SK-N-SH (cell line): Measurements from ENCODE around the gene COPS3. TPM values are rescaled to one million over a fixed set of nuclear protein-coding genes. Genes with fewer than 3 reads are reported as not detected.

Experiments used
- CTCF ChIA-PET: fragments of 300-600, 350-600 bp; formaldehyde crosslinking; extraction: SDS; loops from one replicate; lab custom pipeline; 2021; lab: Yijun Ruan, JAX
- POLR2A ChIA-PET: fragments of 350-600 bp; sonication (Branson Sonifier 250); formaldehyde crosslinking; extraction: SDS; loops from one replicate; lab custom pipeline; 2020; ENCODE audit warnings: antibody characterized with exemption, inconsistent platforms; lab: Yijun Ruan, JAX
- DNase-seq: peaks from one replicate; pipeline ENCODE4 v3.0.0; 2012
- H2AFZ ChIP-seq: fragments of 200-600 bp; sonication (generic); 2 replicates; pipeline ENCODE4 v1.8.1; 2016; ENCODE audit warnings: antibody characterized with exemption, mild to moderate bottlenecking, low read depth
- H3F3A ChIP-seq: fragments of 200-600 bp; sonication (generic); replicated peaks from 2 replicates; pipeline ENCODE3; 2016; ENCODE audit warnings: antibody characterized with exemption, mild to moderate bottlenecking; ENCODE audit not compliant: insufficient read depth
- H3K27ac ChIP-seq, 2 experiments: fragments of 200-500 bp in 1 of 2; fragments of 200-600 bp in 1 of 2; sonication (Bioruptor generic) in 1 of 2; sonication (generic), shearing (Covaris generic) in 1 of 2; 2 replicates each; pipeline versions ENCODE4 v1.5.1 to v1.6.1; 2014 to 2016; ENCODE audit warnings: low read depth in 2 of 2, inconsistent platforms in 1 of 2, low read length in 1 of 2, mild to moderate bottlenecking in 1 of 2, mixed read lengths in 1 of 2
- H3K27me3 ChIP-seq: fragments of 200-600 bp; sonication (generic), shearing (Covaris generic); 2 replicates; pipeline ENCODE4 v1.6.1; 2016; ENCODE audit warnings: mixed run types; ENCODE audit not compliant: insufficient read depth
- H3K36me3 ChIP-seq, 2 experiments: fragments of 200-500 bp in 1 of 2; fragments of 200-600 bp in 1 of 2; sonication (Bioruptor generic) in 1 of 2; sonication (generic) in 1 of 2; replicated peaks in 1 of 2; 2 replicates each; pipeline versions ENCODE3 to v1.5.1; 2014 to 2016; ENCODE audit warnings: low read length in 1 of 2, mild to moderate bottlenecking in 1 of 2; ENCODE audit not compliant: insufficient read depth in 2 of 2, control insufficient read depth in 1 of 2
- H3K4me1 ChIP-seq, 2 experiments: fragments of 200-500 bp in 1 of 2; fragments of 200-600 bp in 1 of 2; sonication (Bioruptor generic) in 1 of 2; sonication (generic), shearing (Covaris generic) in 1 of 2; 2 replicates each; pipeline versions ENCODE4 v1.5.1 to v1.6.1; 2014 to 2016; ENCODE audit warnings: low read depth in 1 of 2, low read length in 1 of 2, mixed run types in 1 of 2; ENCODE audit not compliant: insufficient read depth in 2 of 2, control insufficient read depth in 1 of 2
- H3K4me2 ChIP-seq: fragments of 200-600 bp; sonication (generic), shearing (Covaris generic); 2 replicates; pipeline ENCODE4 v1.6.1; 2017; ENCODE audit warnings: mixed run types
- H3K4me3 ChIP-seq, 2 experiments: fragments of 200-500 bp in 1 of 2; fragments of 200-600 bp in 1 of 2; sonication (Bioruptor generic) in 1 of 2; sonication (generic), shearing (Covaris generic) in 1 of 2; 2 replicates each; pipeline versions ENCODE4 v1.5.1 to v1.8.1; 2014 to 2016; ENCODE audit warnings: low read depth in 2 of 2, inconsistent platforms in 1 of 2, low read length in 1 of 2, mild to moderate bottlenecking in 1 of 2, mixed read lengths in 1 of 2, moderate library complexity in 1 of 2
- H3K79me2 ChIP-seq: fragments of 200-600 bp; sonication (generic); 2 replicates; pipeline ENCODE4 v1.8.1; 2017; ENCODE audit warnings: mild to moderate bottlenecking; ENCODE audit not compliant: insufficient read depth
- H3K9ac ChIP-seq: fragments of 200-600 bp; sonication (generic); 2 replicates; pipeline ENCODE4 v1.6.1; 2017; ENCODE audit warnings: mixed run types
- H3K9me2 ChIP-seq: fragments of 200-600 bp; sonication (generic); 2 replicates; pipeline ENCODE4 v1.6.1; 2017; ENCODE audit warnings: mixed run types
- H3K9me3 ChIP-seq: fragments of 200-600 bp; sonication (generic); 2 replicates; pipeline ENCODE4 v1.6.1; 2017; ENCODE audit warnings: mixed run types, mild to moderate bottlenecking, moderate library complexity
- H4K20me1 ChIP-seq: fragments of 200-600 bp; sonication (generic); 2 replicates; pipeline ENCODE4 v1.6.1; 2017; ENCODE audit warnings: mild to moderate bottlenecking, mixed run types; ENCODE audit not compliant: insufficient read depth
- EP300 ChIP-seq, 2 experiments: IDR thresholded peaks; 2 replicates each; pipeline versions ENCODE4 v1.4.0 to v1.6.1; 2012; ENCODE audit warnings: borderline replicate concordance in 1 of 2, low read depth in 1 of 2, low read length in 1 of 2
- FOSL2 ChIP-seq: IDR thresholded peaks from 2 replicates; pipeline ENCODE4 v1.4.0; 2012; ENCODE audit warnings: low read depth, mild to moderate bottlenecking, moderate library complexity, borderline replicate concordance
- GABPA ChIP-seq: IDR thresholded peaks from 2 replicates; pipeline ENCODE4 v1.4.0; 2012; ENCODE audit warnings: low read depth, mild to moderate bottlenecking
- MAX ChIP-seq: IDR thresholded peaks from 2 replicates; pipeline ENCODE4 v1.4.0; 2012; ENCODE audit warnings: low read depth
- RAD21 ChIP-seq: IDR thresholded peaks from 2 replicates; pipeline ENCODE4 v1.6.1; 2012; ENCODE audit warnings: mild to moderate bottlenecking, low read length
- RCOR1 ChIP-seq: fragments of 150-350 bp; IDR thresholded peaks from 2 replicates; pipeline ENCODE4 v1.6.1; 2017; ENCODE audit warnings: antibody characterized with exemption, low read length
- REST ChIP-seq: IDR thresholded peaks from 2 replicates; pipeline ENCODE4 v1.6.1; 2012; ENCODE audit warnings: mild to moderate bottlenecking, low read depth, low read length, moderate library complexity
- RXRA ChIP-seq: IDR thresholded peaks from 2 replicates; pipeline ENCODE4 v1.4.0; 2012; ENCODE audit warnings: low read depth, mild to moderate bottlenecking, borderline replicate concordance
- SMC3 ChIP-seq: IDR thresholded peaks from 2 replicates; pipeline ENCODE4 v1.6.1; 2012; ENCODE audit warnings: low read depth, low read length, improper control_type of control experiment
- TAF1 ChIP-seq: IDR thresholded peaks from 2 replicates; pipeline ENCODE4 v1.6.1; 2012; ENCODE audit warnings: low read depth, mild to moderate bottlenecking, low read length, moderate library complexity, borderline replicate concordance
- TCF12 ChIP-seq: IDR thresholded peaks from 2 replicates; pipeline ENCODE4 v1.4.0; 2012
- YY1 ChIP-seq: IDR thresholded peaks from 2 replicates; pipeline ENCODE4 v1.4.0; 2012; ENCODE audit warnings: low read depth, mild to moderate bottlenecking
- WGBS: methylation state at CpG from one replicate; pipeline ENCODE4 v1.1.6; 2017; ENCODE audit warnings: low lambda C conversion rate; 5-methylcytosine and 5-hydroxymethylcytosine counted together
- polyA plus RNA-seq, 3 experiments: library from polyadenylated mRNA; depleted of rRNA; stranded (reverse); fragments of >200 nt; gene quantifications; 2 replicates each; pipeline ENCODE4 v1.2.3, GENCODE V29; 2012
- TF ChIP-seq, protein P1 (sequence below): fragments of 150-350 bp; IDR thresholded peaks from 2 replicates; pipeline ENCODE4 v1.6.1; 2016; ENCODE audit warnings: mild to moderate bottlenecking, low read depth, low read length

The COPS3 gene
- polyA plus RNA-seq, 1 of the 3 experiments (the other 2 are of a cell fraction), result 64.8 TPM

GRCh38 chr17:17239832-17240231 is 41.2 kb downstream of the COPS3 start:
- Histone ChIP-seq H3K9me2 (no peaks in the 10 kb centered on the region), H3K4me2 (no peak overlapping the region), H2AFZ (no peak overlapping the region), H3K79me2 (peaks cover 21% of the 10 kb centered on the region), H3K9ac (no peak overlapping the region), H4K20me1 (peaks cover 14% of the 10 kb centered on the region), H3K27ac (no peak overlapping the region), H3K27me3 (no peaks in the 10 kb centered on the region), H3F3A (no peaks in the 10 kb centered on the region), H3K9me3 (no peaks in the 10 kb centered on the region), H3K4me3 (no peak overlapping the region), H3K36me3 (no peaks in the 10 kb centered on the region), H3K4me1 (peaks cover 4 to 12% of the 10 kb centered on the region in 2 experiments; a peak in 3 of 4 replicates)
- CTCF ChIA-PET, result interaction anchor here (1.0 kb wide), 1 partner anchor 31 kb away, joined by 3 read pairs; no protein-coding TSS in a partner anchor
- POLR2A ChIA-PET, result no interaction called here
- TF ChIP-seq FOSL2 (no peak), TCF12 (no peak), SMC3 (no peak), YY1 (no peak), GABPA (no peak), RXRA (no peak), TAF1 (no peak), RAD21 (no peak), MAX (no peak), EP300 (IDR thresholded peaks at IDR 0.05; ENCODE audit: borderline replicate concordance in 1 of 2, low read depth in 1 of 2, low read length in 1 of 2) (no peak), RCOR1 (no peak), REST (no peak)
- TF ChIP-seq, protein P1, sequence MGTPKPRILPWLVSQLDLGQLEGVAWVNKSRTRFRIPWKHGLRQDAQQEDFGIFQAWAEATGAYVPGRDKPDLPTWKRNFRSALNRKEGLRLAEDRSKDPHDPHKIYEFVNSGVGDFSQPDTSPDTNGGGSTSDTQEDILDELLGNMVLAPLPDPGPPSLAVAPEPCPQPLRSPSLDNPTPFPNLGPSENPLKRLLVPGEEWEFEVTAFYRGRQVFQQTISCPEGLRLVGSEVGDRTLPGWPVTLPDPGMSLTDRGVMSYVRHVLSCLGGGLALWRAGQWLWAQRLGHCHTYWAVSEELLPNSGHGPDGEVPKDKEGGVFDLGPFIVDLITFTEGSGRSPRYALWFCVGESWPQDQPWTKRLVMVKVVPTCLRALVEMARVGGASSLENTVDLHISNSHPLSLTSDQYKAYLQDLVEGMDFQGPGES, result no peak
- 80% methylated on average over 1 of the region's 1 CpG for WGBS
- DNase-seq, result no peak
